Chondrocyte (in vitro differentiated cells): ENCODE results near the gene ACAA2. TPM values are rescaled to one million over a fixed set of nuclear protein-coding genes. Genes with fewer than 3 reads are reported as not detected.

Experiments
- DNase-seq: peaks from one replicate; pipeline ENCODE4 v3.0.0; 2021; ENCODE audit warnings: mixed read lengths, low spot score
- H3K27ac Mint-ChIP-seq: one replicate; pipeline ENCODE4 v1.8.0; 2021; ENCODE audit warnings: mild to moderate bottlenecking, moderate library complexity, mixed read lengths; ENCODE audit not compliant: unreplicated experiment
- H3K27me3 Mint-ChIP-seq: 2 replicates; pipeline ENCODE4 v1.8.0; 2021; ENCODE audit warnings: low read depth, mixed read lengths
- H3K36me3 Mint-ChIP-seq: 2 replicates; pipeline ENCODE4 v1.8.0; 2021; ENCODE audit warnings: low read depth, mixed read lengths
- H3K4me1 Mint-ChIP-seq: 2 replicates; pipeline ENCODE4 v1.8.0; 2021; ENCODE audit warnings: low read depth, mild to moderate bottlenecking, mixed read lengths
- H3K4me3 Mint-ChIP-seq: one replicate; pipeline ENCODE4 v1.8.0; 2021; ENCODE audit warnings: mild to moderate bottlenecking, moderate library complexity, mixed read lengths; ENCODE audit not compliant: unreplicated experiment
- H3K9me3 Mint-ChIP-seq: 2 replicates; pipeline ENCODE4 v1.8.0; 2021; ENCODE audit warnings: low read depth, mixed read lengths
- total RNA-seq: library from RNA; stranded (reverse); gene quantifications from 3 replicates; pipeline ENCODE4 v1.2.1, GENCODE V29; 2021
- TF ChIP-seq, protein P1 (sequence below): fragments of 200-600 bp; sonication (generic); IDR thresholded peaks from 2 replicates; pipeline ENCODE4 v1.5.0; 2021; ENCODE audit warnings: antibody characterized with exemption, mild to moderate bottlenecking, moderate library complexity

ACAA2 gene
- total RNA-seq, 1 donor from 2014 or later = 60.3 TPM

DNA sequence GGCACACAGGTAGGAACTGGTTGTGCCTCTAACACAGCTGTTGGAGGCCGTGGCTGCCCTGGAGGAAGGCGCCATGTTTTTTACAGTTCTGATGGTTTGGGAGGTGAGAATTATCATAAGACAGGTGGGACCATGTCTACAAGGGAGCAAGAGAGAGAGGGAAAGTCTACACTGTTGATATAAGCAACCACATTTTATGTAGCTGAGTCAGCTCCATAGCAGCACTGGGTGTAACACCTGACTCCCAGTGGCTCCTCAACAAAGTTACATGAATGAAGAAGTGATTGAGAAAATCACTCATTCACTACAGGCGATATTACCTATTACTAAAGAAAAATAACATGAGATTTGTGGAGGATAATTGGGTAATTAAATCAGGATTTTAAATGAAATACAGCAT lies 41.3 kb upstream of the ACAA2 start:
- no peak overlapping the region for H3K4me3 Mint-ChIP-seq
- DNase-seq = no peak
- no peaks in the 10 kb centered on the region for H3K36me3 Mint-ChIP-seq
- TF ChIP-seq, protein P1, sequence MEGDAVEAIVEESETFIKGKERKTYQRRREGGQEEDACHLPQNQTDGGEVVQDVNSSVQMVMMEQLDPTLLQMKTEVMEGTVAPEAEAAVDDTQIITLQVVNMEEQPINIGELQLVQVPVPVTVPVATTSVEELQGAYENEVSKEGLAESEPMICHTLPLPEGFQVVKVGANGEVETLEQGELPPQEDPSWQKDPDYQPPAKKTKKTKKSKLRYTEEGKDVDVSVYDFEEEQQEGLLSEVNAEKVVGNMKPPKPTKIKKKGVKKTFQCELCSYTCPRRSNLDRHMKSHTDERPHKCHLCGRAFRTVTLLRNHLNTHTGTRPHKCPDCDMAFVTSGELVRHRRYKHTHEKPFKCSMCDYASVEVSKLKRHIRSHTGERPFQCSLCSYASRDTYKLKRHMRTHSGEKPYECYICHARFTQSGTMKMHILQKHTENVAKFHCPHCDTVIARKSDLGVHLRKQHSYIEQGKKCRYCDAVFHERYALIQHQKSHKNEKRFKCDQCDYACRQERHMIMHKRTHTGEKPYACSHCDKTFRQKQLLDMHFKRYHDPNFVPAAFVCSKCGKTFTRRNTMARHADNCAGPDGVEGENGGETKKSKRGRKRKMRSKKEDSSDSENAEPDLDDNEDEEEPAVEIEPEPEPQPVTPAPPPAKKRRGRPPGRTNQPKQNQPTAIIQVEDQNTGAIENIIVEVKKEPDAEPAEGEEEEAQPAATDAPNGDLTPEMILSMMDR = no peak
- no peaks in the 10 kb centered on the region for H3K27me3 Mint-ChIP-seq
- H3K27ac Mint-ChIP-seq = no peak overlapping the region
- no peaks in the 10 kb centered on the region for H3K9me3 Mint-ChIP-seq
- peaks cover 11% of the 10 kb centered on the region for H3K4me1 Mint-ChIP-seq

DNA sequence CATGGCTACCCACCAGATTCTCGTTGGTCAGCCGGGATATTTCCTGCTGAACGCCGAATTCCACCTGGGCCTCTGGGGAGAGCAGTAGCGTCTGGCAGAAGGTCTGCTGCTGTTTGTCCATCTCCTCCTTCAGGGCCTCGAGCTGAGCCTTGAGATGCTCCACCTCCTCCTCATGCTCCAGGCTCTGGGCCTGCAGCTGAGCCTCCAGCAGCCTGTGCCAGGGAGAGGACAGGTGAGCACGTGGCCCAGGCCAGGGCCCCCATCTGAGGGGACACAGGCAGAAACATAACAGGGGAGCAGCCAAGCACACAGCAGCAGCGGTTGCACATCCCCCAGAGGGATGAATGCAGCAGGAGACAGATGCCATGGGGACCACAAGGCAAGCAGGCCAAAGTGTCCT lies 40.1 kb upstream of the ACAA2 start:
- DNase-seq = no peak
- Mint-ChIP-seq H3K4me3 (no peak overlapping the region), H3K4me1 (peaks cover 18% of the 10 kb centered on the region), H3K36me3 (no peaks in the 10 kb centered on the region), H3K9me3 (no peaks in the 10 kb centered on the region), H3K27me3 (no peaks in the 10 kb centered on the region), H3K27ac (no peak overlapping the region)
- TF ChIP-seq, protein P1 = no peak

DNA sequence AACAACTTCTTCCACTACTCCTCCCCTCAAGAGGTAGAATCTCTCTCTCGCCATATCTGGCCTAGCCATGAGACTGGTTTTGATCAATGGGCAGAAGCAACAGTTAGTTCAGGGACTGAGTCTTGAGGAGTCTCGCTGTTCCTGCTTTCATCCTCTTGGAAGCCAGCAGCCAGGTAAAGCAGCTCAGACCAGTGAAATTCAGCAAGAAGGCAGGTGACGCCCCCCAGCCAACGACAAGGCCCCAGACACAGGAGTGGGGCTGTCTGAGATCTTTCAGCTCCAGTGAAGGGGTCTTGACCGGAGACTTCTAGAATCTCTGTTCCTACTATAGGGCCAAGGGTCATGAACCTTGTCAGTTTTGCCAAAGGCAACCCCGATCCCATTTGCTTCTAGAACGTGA lies 39.7 kb upstream of the ACAA2 start:
- TF ChIP-seq, protein P1 = no peak
- H3K4me1 Mint-ChIP-seq = peaks cover 14% of the 10 kb centered on the region

DNA sequence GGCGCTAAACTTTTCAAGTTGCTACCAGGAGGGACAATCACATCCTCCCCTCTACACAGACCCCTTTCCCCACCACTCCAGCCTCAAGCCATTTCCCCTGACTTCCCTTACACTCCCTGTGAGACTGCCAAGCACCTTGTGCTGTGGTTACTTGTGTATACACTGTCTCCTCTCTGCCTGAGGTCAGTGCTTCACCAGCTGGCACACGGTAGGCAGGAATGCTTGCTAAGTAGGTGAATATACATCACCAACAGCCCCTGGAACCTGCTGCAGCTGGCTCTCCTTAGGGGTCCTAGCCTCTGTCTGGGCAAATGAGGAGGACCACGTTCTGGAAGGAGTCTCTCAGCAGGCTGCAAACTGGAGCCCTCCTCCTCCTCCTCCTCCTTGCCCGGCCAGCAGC lies 38.3 kb upstream of the ACAA2 start:
- Mint-ChIP-seq H3K27me3 (peaks cover 2% of the 10 kb centered on the region), H3K4me3 (no peak overlapping the region), H3K27ac (no peak overlapping the region), H3K9me3 (no peaks in the 10 kb centered on the region), H3K4me1 (peaks cover 15% of the 10 kb centered on the region), H3K36me3 (no peaks in the 10 kb centered on the region)
- no peak for DNase-seq
- TF ChIP-seq, protein P1 = no peak

More for the DNA sequence above, 39.7 kb upstream of the ACAA2 start:
- no peaks in the 10 kb centered on the region for H3K9me3 Mint-ChIP-seq
- H3K27me3 Mint-ChIP-seq = peaks cover under 1% of the 10 kb centered on the region
- H3K36me3 Mint-ChIP-seq = no peaks in the 10 kb centered on the region
- no peak overlapping the region for H3K4me3 Mint-ChIP-seq
- DNase-seq = no peak
- H3K27ac Mint-ChIP-seq = no peak overlapping the region

DNA sequence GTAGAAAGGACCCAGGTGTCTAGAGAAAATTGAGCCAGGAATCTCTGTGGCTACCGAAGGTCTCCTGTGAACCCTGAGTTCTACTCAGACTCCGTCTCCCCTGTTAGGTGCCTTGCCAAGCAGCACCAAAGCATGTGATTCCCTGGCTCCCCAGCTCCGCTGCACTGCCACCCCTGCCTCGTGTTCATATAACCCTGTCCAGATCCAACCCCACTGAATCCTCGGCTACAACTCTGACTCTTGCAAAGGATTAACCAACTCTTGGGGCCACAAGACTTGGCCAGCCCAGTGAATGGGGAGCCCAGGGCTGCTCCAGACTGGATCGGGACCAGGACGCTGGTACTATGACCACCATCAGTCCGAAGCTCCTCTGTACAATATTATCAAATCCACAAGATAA lies 37.3 kb upstream of the ACAA2 start:
- TF ChIP-seq, protein P1 = no peak
- H3K36me3 Mint-ChIP-seq = no peaks in the 10 kb centered on the region
- H3K27me3 Mint-ChIP-seq = peaks cover 2% of the 10 kb centered on the region
- no peak overlapping the region for H3K27ac Mint-ChIP-seq
- DNase-seq = no peak
- no peaks in the 10 kb centered on the region for H3K9me3 Mint-ChIP-seq
- no peak overlapping the region for H3K4me3 Mint-ChIP-seq
- H3K4me1 Mint-ChIP-seq = peaks cover 24% of the 10 kb centered on the region
